GM21360 (cell line): ENCODE data around the gene SERAC1.

Experiments
- ATAC-seq: cut with Tn5 transposase; IDR thresholded peaks from one replicate; pipeline ENCODE4 v1.9.1; 2021; ENCODE audit warnings: mild to moderate bottlenecking, moderate library complexity; ENCODE audit not compliant: unreplicated experiment

SERAC1 gene

DNA sequence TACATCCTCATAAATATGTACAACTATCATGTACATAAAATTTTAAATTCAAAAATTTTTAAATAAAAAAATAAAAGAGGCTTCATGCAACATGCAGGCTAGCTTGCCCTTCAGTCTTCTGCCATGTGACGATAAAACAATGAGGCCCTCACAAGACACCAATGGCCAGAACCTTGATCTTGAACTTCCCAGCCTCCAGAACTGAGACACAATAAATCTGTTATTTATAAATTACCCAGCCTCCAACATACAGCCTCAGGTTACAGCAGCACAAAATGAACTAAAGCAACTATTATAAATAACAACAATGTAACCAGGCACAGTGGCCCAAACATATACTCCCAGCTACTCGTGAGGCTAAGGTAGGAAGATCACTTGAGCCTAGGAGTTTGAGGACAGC, 42.8 kb downstream of the SERAC1 start:
- ATAC-seq, result no peak

DNA sequence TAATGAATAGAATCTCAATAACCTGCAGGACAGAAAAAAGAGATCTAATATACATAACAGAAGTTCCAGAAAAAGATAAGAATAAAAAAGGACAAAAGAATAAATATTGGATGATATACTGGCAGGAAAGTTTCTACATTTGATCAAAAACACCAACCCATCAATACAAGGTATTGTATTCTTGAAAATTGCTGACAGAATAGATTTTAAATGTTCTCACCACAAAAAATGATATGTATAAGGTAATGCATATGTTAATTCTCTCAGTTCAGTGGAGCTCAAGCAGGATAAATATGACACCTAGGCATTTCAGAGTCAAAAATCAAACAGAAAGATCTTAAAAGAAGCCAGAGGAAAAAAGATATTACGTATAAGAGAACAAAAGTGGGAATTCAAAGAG, 43.8 kb downstream of the SERAC1 start:
- ATAC-seq, result no peak

DNA sequence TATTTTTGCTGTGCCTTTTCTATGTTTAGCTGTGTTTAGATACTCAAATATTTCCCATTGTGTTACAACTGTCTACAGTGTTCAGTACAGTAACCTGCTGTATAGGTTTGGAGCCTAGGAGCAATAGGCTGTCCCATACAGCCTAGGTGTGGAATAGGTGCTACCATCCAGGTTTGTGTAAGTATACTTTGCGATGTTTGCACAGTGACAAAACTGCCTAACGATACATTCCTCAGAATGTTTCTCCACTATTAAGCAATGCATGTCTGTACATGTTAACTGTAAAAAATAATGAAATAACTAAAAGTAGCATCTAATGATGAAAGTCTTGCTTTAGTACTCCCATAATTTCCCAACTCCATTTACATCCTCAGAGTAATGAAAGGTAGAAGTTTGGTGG, 46.0 kb downstream of the SERAC1 start:
- no peak for ATAC-seq

DNA sequence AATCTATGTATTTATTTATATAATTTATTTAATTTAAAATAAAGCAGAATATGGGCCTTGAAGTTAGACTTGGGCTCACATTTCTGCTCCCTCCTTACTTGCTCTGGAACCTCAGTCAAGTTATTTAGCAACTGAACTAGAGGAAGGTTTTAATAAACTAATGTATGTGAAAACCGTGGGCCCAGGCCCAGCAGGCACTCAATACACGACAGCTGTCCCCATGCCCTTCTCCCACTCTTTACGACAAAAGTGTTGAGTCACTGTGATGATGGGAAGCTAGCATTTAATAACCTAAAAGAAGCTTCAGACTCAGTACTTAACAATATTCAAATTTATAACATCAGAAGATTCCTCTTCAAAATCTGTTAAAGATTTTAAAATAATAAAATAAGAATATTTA, 46.7 kb downstream of the SERAC1 start:
- ATAC-seq, result no peak

DNA sequence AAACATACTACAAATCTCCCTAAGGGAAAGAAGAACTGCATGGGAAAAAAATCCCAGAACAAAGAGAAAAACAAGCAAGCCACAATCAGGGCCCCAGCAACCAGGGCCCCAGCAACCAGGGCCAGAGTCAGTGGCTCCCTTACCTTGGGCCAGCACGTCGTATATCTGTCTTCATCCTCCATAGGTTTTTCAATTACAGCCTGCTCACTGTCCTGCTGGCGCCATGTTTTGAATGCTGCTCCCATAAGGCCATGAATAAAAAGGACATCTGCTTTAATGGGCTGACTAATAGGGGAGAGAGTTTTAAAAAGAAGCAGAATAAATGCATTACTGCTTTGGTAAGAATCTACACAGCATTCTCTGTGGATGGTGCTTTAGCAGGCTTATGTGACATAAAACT, 49.2 kb downstream of the SERAC1 start:
- ATAC-seq, result no peak

DNA sequence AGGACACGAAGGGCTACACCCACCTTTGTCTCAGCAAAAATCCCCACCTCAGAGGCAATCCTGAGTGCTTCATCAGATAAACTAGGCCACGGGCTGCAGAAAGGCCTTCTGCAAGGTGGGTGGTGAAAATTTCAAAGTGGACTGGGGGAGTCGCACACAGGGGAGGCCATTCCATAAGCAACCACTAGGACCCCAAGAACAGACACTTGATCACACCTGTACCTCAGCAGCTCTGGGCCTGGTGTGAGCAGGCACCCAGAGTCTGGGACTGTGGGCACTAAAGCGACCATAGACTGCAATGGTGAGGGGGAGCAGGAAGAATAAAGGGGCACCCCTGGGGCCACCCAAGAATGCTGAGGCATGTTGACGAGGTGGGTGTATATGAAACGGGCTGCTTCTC, 52.6 kb downstream of the SERAC1 start:
- no peak for ATAC-seq

DNA sequence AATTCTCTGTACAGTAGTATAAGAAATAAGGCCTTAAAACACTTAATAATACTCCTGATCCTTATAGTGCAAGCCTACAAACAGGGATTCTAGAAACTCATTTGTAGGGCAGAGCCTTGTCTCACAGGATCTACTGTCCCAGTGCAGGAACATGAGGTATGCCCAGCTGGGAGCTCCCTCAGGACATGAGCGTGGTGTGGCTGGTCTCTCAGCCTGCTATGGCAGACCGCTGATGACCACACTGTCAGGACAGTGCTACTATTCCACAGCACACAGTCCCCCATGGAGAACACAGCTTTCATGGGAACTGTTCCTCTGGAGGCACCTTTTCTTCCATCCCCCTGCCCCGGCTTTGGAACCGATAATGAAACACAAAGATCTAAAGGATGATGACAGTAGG, 53.0 kb downstream of the SERAC1 start:
- ATAC-seq, result no peak

DNA sequence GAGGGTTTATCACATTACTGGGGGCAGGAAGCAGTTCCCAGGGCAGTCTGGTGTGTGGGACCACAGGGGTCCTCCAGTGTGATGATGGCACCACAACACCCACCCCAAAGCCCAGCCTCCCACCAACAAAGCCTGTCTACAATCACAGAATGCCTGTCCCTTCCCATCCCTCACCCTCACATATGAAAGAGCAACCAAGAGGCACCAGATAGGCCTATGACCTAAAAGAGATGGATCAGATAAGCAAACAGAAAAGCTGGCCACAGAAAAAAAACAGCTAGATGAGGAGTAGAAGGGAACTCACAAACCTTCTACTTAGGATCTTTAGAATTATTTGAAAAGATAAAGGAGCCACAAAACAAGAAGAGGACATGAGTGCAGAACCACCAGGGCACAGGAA, 54.3 kb downstream of the SERAC1 start:
- ATAC-seq, result no peak

DNA sequence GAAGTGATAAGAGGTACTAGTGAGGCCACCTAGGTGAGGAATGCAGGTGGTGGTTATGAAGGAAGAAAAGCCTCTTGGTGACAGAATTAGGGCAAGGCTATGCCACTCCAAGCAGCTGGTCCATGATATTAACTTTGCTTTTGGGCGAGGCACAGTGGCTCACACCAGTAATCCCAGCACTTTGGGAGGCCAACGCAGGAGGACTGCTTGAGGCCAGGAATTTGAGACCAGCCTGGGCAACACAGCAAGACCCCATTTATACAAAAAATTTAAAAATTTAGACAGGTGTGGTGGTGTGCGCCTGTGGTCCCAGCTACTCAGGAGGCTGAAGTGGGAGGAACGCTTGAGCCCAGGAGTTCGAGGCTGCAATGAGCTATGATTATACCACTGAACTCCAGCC, 56.1 kb downstream of the SERAC1 start:
- no peak for ATAC-seq

DNA sequence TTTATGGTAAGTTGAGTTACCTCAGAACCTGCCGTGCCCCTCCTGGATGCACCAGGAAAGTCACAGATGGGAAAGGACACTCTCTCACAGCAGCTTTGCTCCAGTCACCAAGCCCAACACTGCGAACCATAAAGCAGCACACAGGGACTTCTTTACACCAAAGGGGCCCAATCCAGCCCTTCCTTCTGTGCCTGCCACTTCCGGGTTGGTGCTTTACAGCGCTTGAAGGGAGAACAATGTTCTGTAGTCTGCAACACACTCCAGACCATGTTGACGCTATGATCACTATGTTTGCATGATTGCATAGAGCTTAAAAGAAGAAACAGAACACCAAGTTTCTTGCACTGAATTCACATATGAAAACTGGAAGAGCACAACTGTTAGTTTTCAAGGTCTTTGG, 57.1 kb downstream of the SERAC1 start:
- ATAC-seq, result no peak

DNA sequence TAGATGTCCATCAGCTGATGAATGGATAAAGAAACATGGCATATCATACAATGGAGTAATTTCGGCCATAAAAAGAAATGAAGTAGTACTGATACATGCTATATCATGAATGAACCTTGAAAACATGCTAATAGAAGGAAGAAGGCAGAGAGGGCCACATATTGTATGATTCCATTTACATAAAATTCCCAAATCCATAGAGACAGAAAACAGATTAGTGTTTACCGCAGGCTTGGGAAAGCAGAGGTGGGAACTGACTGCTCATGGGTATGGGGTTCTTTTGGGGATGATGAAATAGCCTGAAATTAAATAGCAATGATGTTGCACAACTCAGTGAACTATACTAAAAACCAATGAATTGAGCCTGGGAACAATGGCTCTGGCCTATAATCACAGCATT, 58.3 kb downstream of the SERAC1 start:
- ATAC-seq, result no peak

DNA sequence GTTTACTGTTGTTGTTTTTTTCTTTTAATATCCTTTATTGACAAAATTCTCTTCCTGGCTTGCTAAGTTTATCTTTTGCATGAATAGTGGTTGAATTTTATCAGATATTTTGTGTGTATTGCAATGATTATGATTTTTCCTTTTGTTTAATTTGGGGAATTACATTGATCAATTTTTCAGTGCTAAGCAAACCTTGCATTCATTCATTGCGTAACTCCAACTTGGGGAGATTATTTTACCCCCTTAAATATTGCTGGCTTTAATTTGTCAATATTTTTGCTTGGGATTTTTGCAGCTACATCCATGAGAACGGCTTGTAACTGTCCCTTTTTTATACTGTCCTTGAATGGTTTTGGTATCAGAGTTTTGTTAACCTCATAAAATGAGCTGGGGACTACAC, 63.4 kb downstream of the SERAC1 start:
- ATAC-seq, result no peak

DNA sequence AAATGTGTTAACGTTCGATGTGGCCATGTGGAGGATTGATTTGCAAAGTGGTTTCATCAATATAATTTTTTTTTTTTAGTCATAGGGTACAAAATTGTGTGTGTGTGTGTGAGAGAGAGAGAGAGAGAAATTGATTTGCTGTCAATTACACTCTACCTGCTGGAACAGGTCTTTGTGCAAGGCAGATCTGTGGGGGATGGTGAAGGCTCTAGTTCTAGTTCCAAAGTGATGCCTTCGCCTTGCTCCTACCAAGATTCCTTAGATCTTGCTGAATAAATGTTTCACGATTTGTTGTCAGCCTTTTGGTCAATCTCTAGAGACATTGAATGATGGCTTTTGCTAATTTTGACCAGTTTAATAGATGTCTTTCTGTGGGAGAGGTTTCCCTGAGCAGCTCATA, 64.8 kb downstream of the SERAC1 start:
- ATAC-seq, result no peak

DNA sequence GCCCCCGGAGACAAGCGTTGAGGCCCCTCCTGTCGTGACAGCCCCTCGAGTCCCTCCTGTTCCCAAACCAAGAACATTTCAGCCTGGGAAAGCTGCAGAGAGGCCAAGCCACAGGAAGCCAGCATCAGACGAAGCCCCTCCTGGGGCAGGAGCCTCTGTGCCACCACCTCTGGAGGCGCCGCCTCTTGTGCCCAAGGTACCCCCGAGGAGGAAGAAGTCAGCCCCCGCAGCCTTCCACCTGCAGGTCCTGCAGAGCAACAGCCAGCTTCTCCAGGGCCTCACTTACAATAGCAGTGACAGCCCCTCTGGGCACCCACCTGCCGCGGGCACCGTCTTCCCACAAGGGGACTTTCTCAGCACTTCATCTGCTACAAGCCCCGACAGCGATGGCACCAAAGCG, 72.4 kb downstream of the SERAC1 start:
- ATAC-seq, result no peak

DNA sequence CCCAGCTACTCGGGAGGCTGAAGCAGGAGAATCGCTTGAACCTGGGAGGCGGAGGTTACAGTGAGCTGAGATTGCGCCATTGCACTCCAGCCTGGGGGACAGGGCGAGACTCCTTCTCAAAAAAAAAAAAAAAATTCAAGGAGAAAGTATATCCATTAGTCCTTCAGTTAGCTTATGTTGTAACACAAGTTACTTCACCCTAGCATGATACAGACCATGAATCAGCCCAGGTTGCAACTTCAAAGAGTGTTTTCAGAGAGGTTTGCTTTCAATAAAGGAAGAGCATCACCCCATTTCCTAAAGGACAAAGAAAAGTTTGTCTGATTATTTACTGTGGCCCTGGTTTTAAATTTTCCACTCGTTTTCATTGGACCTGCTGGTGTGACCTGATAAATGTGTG, 73.0 kb downstream of the SERAC1 start:
- no peak for ATAC-seq

DNA sequence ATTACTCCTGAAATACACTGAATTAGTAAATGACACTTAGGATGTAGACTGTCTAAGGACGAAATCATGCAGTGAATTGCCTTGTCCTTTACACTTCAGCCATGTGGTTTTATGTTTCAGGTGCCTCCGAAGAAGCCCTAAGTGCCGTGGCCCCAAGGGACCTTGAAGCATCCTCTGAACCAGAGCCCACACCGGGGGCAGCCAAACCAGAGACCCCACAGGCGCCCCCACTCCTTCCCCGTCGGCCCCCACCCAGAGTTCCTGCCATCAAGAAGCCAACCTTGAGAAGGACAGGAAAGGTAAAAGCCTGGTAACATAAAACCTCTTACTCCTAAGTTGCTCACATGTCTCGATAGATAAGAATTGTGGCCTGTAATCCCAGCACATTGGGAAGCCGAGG, 75.3 kb downstream of the SERAC1 start:
- no peak for ATAC-seq

DNA sequence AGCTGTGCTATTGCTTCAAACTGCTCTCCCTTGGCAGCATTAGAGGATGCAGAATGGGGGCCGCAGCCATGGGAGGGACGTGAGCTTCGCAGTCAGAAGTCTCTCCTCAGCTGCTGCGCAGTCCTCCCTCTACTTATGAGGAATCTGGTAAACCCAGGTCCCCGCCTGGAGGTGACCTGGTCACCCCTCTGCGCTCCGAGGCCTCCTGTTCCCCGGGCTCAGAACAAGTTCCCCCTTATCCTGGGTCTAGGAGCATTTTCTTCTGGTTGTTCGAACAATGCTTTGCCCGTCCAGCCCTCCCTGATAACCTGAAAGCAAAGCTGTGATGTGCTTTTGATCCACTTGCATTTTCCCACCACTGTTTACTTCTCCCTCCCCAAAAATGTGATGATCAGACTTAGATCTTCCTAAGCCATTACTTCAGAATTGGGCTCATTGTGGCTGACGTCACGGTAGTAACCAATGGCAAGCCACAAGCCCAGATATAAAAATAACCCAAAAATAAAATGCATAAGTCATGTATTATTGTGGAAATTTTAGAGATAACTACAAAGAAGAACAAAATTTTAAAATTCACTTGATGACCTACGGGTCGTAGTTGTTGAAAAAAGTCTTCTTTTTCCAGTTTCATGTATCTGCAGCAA, 80.7 kb downstream of the SERAC1 start:
- ATAC-seq, result no peak

DNA sequence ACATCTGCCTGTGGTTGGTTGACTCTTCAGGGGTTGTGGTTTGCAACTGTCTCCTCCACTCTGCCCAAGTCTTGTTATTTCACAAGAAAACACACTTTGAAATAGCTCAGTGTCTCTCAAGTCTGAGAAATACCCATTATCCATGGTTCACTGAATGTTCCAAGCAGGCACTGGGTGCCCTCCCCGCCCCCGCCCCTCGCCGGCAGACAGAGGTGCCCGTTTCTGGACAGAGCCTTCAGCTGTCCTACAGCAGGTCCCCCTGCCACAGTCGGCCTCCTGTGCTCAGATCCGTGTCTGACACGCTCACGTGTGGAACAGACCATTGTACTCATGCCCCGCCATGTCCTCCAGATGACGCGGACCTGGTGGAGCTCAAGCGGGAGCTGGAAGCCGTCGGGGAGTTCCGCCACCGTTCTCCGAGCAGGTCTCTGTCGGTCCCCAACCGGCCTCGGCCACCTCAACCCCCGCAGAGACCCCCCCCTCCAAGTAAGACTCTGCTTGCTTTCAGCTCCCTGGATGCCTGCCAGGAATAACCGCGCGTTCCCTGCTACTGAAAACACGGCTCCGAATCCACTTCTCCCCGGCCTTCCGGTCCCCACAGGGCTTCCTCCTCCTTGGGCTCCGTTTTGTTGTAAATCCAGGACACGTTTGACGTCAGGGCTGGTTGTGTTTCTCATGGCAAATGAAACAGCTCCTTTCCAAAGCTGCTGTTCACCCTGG, 81.4 kb downstream of the SERAC1 start:
- ATAC-seq, result no peak

DNA sequence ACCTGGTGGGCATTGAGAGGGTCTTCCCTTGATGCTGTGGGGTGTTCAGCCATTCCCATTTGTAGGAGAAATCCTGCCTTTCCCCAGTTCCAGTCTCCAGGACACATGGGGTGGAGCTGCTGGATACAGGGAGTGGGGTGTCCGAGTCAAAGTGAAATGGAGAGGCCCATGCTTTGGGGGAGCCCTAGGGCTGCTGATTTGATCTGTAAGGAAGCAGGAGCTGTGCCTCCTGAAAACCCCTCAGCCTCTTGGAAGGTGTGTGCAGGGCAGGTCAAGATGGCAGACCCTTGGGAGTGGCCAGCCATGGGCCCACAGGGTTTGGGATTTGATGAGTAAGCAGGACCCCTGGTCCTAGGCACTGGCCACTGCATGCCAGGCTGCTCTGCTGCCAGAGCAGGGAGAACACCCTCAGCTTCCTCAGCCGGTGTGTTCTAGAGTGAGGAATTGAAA, 82.0 kb downstream of the SERAC1 start:
- ATAC-seq, result no peak

DNA sequence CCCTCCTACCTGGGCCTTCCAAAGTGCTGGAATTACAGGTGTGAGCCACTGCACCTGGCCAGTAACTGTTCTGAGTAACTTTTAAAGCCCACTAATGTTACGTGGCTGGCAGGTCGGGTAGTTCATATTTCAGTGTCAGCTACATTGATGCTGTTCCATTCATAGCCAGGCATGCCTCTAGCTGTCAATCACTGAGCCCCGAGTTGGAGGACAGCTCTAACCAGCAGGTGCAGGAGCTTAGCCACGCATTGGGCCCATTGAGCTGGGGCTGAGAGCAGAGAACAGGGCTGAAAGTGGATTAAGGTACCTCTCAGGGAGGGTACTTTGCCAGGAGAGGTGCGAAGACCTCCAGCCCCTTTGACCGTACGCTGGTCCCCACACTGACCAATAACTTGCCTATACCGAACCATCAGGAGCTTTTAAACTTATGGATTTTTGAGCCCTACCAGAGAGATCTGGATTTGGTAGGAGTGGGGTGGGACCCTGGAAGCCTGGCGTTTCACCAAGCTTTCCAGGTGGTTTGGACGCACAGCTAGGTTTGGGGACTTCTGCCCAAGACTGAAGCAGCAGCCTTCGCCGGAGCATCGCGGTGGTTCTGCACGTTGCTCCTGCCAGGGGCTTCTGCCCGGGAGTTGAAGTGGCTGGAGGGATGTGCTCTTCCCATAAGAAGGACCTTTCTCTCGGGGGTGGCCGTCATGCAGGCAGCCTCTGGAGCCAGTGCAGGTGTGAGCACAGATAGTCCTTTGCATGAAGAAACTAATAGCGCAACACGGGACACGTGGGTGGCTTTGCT, 82.6 kb downstream of the SERAC1 start:
- no peak for ATAC-seq

DNA sequence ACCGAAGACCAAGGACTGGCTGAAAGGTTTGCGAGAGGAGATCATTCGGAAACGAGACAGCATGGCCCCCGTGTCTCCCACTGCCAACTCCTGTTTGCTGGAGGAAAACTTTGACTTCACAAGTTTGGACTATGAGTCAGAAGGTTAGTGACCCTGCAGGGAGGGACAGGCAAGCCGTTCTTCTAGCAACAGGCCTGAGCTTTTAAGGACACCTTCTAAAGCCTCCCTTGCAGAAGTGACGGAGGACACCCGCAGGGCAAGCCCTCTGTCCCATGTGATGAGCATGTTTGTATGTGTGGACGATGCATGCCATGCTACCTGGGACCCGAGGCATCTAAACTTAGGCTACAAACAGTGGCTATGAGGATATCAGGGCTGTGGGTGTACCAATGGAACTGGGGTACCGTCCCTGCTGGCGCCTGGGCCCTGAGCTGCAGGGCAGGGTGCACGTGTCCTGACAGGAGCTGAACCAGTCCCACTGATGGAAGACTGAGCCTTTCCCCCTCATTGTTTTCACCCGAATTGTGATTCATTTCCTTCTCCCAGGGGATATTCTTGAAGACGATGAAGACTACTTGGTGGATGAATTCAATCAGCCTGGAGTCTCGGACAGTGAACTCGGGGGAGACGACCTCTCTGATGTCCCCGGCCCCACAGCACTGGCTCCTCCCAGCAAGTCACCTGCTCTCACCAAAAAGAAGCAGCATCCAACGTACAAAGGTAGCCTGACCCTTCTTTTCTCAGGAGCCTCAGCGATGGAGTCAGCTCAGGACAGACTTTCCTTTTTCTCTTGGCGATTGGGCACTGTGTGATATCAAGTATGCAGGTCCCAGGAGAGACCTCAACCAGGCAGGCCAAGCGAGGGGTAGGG, 84.4 kb downstream of the SERAC1 start:
- no peak for ATAC-seq
